GM18508 (cell line): ENCODE data around the gene NEU2.
"Not testable (repeated sequence)": the region's sequence is repeated elsewhere in the genome, so short reads cannot be mapped to it uniquely, and the experiment has no call there.

Source experiments
- ATAC-seq: cut with Tn5 transposase; IDR thresholded peaks from one replicate; pipeline ENCODE4 v1.9.1; 2021; ENCODE audit warnings: moderate number of reproducible peaks; ENCODE audit not compliant: insufficient read depth, unreplicated experiment

Gene NEU2

DNA sequence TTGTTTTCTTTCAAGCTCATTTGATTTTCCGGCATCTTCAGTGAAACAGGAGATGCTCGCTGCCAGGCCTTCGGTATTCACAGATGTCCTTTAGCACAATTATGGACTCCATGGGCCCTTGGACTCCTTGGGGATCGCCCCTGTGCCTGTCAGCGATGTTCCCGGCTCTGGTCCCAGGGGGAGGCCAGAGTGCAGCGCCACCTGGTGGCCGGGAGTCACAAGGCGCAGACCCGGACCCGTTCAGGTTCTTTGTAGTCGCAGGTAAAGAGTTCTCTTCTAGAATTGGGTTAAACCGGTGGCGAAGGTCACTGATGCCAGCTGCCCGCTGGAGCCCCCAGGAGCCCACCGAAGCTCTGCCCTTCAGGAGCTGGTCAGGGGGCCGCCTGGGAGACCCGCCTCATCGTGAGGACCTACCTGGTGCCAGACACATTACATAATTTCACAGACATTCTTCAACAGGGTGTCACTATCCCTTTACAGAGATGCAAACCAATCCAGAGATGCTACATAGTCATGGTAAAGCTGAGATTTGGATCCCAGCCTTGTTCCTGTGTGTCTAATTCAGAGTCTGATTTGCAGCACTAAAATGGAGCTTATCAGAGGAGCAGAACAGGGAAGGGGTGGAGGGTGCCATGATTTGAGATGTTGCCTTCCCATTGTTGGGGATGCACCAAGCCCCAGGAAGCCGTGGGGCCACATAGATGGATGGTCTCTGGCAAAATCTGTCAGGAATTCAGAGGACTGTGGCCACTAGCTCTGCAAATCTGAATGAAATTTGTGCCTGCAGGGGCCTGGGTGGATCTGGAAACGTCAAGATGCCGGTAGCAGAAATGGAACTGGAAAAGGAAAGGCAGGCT, 21.7 kb downstream of the NEU2 start:
- ATAC-seq, result no peak

DNA sequence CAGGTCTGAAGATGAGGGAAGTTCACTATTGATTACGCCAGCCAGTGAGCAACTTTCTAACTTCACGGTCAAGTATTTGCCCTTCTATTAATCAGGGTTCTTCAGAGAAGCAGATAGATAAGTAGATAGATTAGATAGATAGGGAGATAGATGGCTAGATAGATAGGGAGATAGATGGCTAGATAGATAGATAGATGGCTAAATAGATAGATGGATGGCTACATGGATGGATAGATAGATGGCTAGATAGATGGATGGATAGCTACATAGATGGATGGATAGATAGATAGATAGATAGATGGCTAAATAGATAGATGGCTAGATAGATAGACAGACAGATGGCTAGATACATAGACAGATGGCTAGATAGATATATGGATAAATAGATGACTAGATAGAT, 22.9 kb downstream of the NEU2 start:
- ATAC-seq, result no peak

DNA sequence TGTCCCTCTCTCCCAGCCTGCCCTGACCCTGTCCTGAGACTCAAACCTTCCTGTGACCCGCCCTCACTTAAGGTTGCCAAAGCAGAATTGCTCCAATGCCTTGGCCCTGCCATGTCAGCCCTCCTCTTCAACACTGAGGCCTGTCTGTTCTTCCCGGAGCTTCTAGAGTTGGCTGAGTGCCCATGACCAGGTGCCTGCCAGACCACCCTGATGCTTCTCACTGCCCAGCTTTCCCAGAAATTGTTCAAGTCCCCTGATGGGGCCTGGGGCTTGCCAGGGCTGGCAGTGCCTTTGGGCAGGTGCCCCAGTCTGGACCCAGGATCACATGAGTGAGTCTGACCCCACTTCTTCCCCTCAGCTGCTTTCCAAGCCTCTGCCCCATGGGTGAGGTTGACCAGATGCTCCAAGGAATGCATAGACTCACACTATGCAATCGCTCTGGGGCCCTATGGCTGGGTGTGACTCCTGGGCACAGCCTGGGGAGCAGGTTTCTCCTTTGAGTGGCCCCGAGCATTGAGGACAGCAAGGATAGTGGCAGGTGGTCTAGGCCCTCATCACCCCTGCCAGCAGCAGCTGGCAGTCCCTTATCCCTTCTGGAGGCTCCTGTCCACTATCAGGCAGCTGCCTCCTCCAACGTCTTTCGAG, 24.6 kb downstream of the NEU2 start:
- no peak for ATAC-seq

DNA sequence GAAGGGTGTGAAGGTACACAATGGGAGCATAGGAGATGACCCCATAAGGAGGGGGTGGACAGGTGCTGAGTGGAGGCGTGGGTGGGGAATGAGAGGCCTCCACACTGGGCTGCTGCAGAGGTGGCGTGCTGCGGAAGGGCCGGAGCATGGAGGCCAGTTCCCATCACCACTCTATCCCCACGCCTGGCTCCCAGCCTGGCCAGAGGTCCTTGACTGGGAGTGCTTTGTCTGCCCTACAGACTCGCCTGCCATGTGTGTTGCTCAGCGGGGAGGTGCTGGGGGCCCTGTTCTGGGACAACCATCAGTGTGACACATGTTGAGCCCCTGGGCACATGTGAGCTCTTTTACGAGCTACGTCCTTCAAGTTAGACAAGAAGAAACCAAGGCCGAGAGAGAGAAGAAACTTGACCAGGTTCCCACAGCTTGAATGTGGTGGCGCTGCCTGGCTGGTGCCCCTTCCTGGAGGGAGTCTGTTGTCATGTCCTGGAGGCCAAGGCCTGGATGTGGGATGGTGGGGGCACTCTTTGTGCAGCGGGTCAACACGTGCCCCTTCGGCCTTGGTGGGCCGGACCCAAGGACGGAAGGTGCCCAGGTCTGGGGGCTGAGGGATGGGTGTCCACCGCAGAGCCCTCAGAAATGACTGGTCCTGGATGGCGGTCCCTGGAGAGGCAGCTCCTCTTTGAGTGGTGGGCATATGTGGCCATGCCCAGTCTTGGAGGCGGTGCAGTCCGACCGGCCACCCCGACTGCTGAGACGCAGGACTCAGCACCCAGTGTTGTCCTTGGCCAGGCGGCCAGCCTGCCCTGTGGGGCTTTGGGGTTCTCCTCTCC, 26.5 kb downstream of the NEU2 start:
- no peak for ATAC-seq

DNA sequence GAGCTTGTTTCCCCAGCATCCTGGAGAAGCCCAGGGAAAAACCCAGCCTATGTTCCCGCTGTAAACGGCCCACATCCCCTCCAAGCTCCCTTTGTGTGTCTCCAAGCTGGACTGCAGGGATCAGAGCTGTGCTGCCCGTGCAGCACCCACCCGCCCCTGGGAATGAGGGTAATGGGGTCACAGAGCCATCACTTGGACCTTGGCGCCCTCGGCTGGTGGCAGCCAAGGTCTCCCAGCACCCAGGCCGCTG, 27.0 kb downstream of the NEU2 start:
- no peak for ATAC-seq

DNA sequence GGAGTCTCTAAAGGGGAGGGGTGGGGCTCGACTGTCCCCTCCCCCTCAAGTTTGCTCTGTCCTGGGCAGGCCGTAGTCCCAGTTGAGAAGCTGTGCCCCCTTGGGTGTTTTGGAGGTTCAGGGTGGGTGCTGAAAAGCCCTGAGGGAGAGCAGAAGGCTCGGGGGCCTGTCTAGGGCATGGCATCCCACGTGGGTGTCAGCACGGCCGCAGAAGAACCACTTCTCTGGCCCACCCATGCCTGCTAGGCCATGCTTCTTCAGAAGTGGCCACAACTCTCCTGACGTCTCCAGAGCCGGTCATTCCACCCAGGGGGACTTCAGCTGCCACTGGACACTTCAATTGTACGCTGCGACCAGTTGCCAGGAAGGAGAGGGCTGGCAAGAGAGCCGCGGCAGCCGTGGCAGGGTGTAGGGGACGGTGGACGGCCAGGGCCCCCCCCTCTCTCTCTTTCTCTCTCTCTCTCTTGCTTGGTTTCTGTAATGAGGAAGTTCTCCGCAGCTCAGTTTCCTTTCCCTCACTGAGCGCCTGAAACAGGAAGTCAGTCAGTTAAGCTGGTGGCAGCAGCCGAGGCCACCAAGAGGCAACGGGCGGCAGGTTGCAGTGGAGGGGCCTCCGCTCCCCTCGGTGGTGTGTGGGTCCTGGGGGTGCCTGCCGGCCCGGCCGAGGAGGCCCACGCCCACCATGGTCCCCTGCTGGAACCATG, 27.5 kb downstream of the NEU2 start, which contains the start of gene INPP5D:
Gene INPP5D, plus strand, starts transcription at position 546 of the 704 bp plus-strand sequence. Its CDS starts 137 bp downstream, at position 683.
- ATAC-seq, result no peak

DNA sequence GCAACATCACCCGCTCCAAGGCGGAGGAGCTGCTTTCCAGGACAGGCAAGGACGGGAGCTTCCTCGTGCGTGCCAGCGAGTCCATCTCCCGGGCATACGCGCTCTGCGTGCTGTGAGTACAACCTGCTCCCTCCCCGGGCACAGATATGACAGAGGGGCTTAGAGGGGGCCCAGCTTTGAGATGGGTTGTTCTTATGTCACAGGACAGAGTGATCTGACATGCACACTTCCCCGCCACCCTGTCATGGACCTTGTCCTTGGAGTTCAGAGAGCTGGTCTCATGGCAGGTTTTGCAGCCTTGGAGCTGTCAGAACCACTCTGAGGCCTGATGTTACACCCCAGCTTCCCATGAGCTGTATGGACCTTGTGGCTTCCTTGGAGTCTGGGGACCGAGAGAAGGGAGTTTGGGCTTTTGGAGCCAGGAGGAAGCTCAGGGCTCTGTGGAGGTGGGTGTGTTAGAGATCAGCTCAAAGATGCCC, 28.1 kb downstream of the NEU2 start:
- ATAC-seq, result no peak

DNA sequence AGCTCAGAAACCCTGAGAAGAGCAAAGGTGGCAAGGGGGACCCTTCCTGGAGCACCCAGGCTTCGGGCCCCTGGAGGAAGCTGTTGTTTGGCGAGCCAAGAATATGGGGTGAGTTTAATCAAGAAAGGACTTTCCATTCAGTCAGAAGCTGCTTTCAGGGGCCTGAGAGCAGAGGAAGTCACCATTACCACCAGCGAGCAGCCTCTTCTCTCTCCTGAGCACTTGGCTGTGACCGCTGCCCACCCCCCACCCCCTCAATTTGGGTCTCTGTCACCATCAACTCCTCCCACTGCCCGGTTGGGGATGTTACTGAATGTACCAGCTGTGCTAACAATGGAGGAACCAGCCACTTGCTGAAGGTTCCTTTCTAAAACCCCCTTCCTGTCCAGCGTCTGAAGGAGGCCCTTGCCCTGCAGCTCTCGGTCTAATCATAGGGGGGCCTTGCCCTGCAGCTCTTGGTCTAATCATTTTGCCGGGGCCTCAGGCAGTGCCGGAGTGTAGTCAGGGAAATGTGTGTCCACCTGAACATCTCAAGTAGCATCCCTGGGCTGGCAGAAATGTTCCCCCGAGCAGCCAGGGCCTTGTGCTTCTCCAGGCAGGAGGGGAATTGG, 28.6 kb downstream of the NEU2 start:
- ATAC-seq, result no peak

DNA sequence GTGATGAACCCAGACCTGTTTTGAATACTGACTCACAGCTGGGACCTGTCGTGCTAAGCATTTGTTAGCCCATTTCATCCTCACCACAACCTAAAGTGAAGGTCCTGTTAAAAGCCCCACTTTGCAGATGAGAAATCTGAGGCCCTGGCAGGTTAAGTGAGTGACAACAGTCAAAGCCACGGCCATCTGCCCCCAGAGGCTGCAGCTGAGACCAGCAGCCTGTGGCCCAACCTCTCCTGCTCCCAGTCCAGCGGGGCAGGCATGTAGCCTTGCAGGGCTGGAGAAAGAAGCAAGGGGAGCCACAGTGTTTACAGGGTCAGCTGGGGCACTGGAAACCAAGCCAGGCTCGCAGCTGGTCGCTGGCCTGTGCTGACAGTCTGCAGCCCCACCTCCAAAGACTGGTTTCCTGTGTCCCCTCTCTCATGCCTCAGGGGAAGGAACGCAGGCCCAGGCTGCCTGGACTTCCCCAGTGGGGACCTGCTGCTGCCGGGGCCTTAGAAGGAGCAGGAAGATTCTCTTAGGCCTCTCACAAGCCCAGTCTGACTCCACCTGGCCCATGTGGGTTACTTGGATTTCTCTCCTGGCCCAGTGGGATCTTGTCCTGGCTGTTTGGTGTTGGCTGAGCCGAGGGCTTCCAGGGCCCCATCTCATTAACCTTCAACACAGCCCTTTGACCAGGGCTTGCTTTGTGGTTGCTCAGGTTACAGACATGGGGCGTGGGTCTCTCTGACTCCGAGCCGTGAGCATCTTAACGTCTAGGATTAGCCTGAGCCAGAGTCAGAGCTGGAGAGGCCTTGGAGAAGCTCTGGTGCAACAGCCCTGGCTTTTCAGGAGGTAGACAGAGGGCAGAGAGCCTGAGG, 29.3 kb downstream of the NEU2 start:
- ATAC-seq, result no peak

DNA sequence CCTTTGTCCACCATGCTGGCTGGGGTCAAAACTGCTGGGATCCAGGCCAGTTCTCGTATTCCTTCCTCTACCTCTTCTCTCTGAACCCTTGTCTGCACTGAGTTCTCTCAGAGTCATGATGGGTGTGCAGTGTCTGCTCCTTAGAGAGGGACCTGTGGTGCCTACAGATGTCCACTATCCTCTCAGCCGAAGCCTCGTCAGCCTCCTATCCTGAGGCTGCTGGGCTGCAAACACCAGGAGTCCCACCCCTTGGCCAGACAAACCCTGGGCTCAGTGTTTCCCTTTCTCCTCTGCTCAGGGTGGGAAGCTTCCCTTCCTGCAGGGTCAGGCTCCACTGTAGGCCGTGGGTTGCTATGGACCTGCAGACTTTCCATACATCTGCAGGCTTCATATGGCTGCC, 30.0 kb downstream of the NEU2 start:
- no peak for ATAC-seq

DNA sequence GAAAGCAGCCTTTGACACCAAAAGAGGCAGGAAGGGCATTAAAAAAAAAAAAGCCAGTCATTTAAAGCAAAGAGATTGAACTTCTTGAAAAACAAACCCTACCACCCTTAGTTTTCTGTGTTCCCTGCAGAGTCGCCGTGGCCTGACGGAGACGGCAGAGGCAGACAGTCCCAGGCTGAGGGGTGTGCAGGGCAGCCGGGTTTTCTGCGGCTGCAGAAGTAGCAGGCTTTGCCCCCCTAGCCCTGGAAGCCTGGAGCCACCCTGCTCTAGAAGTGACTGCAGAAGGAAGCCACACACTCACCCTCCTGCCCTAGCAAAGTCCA, 30.4 kb downstream of the NEU2 start:
- ATAC-seq, result no peak

DNA sequence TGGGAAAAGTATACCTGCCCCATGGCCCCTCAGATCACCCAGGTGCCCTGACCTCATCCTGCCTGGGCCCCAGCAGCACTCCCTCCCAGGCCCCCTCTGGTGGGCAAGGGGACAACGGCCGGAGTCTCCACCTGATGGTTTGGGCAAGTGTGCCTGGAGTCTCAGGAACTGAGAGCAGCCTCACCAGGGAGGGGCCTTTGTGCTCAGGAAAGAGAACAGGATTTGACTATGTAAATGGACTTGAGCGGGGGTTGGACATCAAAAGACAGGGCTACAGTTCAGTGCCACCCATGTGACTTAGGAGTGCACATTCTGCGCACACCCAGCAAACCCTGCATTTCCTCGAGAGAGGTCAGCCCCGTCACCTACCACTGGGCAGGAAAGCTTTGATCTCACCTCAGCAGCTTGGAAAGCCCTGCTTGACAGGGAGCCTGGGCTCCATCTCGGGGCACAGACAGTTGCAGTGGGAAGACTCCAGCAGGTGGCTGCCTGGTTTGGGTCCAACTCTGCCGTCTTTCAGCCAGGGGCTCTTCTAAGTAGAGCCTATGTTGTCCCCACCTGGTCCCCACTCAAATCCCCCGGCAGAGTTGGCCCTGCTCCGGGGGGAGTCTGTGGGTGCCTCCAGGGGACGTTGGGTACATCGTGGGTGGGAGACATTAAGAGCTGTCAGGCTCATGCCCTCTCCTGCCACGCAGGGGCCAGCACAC, 30.9 kb downstream of the NEU2 start:
- no peak for ATAC-seq

DNA sequence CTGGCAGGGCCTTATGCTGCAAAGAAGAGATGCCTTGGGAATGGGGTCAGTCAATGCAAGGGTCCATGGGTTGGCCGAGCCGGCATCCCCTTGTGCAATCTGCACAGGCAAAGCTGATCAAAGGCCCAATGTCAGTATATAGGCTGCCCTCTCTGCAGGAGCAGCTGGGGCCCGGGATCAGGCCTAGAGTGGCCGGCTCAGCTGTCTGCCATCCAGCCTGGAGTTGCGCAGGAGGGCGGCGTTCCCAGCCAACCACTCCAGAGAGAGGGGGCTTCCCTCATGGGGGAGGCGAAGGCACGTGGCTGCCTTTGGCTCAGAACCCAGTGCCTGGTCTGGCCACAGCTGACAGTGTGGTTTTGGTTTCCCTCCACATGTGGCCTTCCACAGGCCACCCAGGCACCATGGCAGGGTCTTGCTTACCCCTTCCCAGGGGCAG, 31.5 kb downstream of the NEU2 start:
- no peak for ATAC-seq

DNA sequence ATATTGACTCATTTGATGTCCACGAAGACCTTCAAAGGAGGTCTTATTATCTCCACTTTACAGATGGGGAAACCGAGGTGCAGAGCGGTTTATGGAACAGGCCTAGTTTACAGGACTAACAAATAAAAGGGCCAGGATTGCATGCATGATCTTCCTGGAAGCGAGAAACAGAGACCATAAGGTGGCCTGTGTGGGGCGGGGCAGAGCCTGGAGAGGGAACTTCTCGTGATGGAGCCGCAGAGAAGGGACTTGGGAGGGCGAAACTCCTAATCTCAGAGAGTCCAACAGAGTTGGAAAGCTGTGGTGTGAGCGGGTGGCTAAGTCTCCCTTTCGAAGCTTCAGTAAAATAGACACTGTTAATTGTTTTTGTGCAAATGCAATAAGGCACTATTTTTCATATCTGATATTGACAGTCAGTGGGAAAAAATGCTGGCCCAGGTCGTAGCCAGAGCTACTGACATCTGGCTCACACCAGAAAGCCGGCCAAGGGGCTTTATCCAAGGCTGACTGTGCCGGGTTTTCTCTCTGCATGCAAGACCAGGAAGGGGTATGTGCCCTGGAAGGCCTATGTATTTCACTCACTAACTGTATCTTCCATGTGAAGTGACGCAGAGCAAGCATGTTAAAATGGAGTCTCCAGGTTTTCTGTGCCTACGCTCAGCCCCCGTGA, 32.2 kb downstream of the NEU2 start:
- ATAC-seq, result no peak

DNA sequence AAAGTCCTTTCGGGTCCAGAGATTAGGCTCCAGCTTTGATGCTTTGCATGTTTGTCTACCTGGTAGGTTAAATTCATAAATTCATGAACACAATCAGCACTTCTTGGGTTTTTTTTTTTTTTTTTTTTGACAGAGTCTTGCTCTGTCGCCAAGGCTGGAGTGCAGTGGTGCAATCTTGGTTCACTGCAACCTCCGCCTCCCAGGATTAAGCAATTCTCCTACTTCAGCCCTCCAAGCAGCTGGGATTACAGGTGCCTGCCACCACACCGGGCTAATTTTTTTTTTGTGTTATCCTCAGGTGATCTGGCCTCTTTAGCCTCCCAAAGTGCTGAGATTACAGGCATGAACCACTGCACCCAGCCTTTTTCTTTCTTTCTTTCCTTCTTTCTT, 32.7 kb downstream of the NEU2 start:
- ATAC-seq, result not testable (repeated sequence)

DNA sequence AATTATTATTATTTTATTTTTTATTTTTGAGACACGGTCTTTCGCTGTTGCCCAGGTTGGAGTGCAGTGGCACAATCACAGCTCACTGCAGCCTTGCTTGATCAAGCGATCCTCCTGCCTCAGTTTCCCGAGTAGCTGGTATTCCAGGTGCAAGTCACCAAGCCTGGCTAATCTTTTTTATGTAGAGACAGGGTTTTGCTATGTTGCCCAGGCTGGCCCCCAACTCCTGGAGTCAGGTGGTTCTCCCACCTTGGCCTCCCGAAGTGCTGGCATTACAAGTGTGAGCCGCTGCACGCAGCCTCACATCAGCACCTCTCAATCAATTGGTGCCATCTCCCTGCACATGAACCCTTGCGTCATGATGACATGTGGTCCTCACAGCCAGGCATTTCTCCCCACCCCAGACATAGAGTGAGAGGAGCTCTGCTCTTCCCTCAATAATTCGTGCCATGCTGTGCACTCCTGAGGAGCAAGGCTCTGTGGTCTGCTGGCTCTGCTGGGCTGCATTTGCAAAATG, 33.5 kb downstream of the NEU2 start:
- ATAC-seq, result no peak

DNA sequence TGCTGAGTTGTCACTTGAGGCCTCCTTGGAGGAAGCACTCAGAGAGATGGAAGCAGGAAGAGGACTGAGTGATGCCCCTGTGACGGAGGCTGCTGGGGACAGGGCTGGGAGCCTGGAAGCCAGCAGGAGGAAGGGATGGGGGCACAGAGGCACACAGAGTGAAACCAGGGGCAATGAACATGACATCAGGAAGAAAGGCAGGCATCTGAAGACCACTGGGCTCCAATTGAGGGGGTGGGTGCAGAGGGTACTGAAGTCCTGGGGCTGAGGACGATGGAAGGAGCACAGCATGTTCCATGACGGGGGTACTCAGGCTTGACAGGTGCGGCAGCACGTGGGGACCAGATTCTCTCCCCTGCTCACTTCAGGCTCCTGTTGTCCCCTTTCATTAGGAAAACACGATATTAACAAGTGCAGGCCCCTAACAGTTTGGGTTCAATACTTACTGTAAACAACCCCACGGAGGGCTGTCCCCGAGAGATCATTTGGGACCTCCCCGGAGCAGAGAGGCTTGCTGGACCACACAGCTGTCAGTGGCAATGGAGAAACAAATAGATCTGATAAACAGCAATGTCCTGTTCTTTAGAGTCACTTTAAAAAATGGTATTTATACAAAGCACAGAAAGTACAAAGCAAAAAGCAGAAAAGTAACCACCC, 36.4 kb downstream of the NEU2 start:
- ATAC-seq, result no peak
